ENCODE data around the gene POLR2L.

DNA sequence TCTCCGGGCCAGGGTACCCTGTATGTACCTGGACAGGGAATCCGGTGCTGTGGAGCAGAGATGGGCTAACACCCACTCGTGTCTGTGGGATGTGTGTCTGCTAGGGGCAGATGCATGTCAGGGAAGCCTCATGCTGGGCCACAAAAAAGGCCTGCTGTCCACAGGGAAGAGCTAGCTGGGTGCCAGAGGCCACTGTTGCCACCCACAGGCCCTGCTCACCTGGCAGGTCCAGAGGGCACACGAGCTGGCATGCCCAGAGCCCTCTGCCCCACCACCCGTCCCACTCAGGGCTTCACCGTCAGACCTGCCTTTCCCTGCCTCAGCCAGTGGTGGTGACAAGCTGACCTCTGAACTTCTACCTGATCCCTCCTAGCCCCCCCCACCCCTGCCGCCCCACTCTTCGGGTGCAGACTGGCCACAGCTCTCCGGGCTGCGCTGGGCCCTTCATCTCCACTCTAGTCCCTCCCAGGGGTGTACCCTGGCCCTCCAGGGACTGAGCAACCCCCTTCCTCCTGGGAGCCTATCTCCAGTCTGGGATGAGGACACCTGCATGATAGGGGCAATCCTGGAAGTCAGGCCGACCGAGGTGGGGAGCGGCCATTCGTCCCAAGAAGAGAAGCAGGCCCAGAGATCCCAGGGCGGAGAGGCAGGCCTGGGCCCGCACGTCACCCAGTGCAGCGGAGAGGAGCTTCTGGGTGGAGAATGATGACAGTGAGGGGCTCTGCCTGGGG is 45.6 kb downstream of the POLR2L start:
- TF ChIP-seq CTCF (IDR thresholded peaks at IDR 0.05 in 8 of 11, conservative IDR thresholded peaks at IDR 0.05 in 3 of 11) (no peak), POLR2AphosphoS5 (IDR thresholded peaks at IDR 0.05) (no peak), POLR2A (IDR thresholded peaks at IDR 0.05) (no peak)

Measured in spleen (tissue), 7 donors.